PC-9 (cell line): ENCODE measurements around the gene GATAD1.

Experiments used
- EZH2 ChIP-seq: fragments of 200-600 bp; sonication (generic); IDR thresholded peaks from 2 replicates; pipeline ENCODE4 v1.8.0; 2017; ENCODE audit warnings: antibody characterized with exemption, low read depth
- TF ChIP-seq, protein P1 (sequence below): fragments of 200-600 bp; sonication (generic); conservative IDR thresholded peaks from 2 replicates; pipeline ENCODE4 v1.6.1; 2017; ENCODE audit warnings: mixed run types, antibody characterized with exemption, mild to moderate bottlenecking, moderate library complexity

GRCh38 chr7:92422926-92423325, 24.4 kb upstream of the GATAD1 start:
- TF ChIP-seq, protein P1, sequence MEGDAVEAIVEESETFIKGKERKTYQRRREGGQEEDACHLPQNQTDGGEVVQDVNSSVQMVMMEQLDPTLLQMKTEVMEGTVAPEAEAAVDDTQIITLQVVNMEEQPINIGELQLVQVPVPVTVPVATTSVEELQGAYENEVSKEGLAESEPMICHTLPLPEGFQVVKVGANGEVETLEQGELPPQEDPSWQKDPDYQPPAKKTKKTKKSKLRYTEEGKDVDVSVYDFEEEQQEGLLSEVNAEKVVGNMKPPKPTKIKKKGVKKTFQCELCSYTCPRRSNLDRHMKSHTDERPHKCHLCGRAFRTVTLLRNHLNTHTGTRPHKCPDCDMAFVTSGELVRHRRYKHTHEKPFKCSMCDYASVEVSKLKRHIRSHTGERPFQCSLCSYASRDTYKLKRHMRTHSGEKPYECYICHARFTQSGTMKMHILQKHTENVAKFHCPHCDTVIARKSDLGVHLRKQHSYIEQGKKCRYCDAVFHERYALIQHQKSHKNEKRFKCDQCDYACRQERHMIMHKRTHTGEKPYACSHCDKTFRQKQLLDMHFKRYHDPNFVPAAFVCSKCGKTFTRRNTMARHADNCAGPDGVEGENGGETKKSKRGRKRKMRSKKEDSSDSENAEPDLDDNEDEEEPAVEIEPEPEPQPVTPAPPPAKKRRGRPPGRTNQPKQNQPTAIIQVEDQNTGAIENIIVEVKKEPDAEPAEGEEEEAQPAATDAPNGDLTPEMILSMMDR, result no peak
- TF ChIP-seq EZH2, result no peak
